AG10803 (cell line): ENCODE results near the gene IQSEC2.

Experiments
- DNase-seq: peaks from one replicate; pipeline ENCODE4 v3.0.0; 2010; ENCODE audit warnings: low read depth
- H3K4me3 ChIP-seq: 2 replicates; pipeline ENCODE4 v1.5.1; 2011; ENCODE audit warnings: mild to moderate bottlenecking, low read length, control low read depth
- TF ChIP-seq, protein P1 (sequence below): conservative IDR thresholded peaks from 2 replicates; pipeline ENCODE4 v1.5.1; 2011; ENCODE audit warnings: mild to moderate bottlenecking, low read length, control low read depth, inconsistent platforms

Gene IQSEC2

DNA sequence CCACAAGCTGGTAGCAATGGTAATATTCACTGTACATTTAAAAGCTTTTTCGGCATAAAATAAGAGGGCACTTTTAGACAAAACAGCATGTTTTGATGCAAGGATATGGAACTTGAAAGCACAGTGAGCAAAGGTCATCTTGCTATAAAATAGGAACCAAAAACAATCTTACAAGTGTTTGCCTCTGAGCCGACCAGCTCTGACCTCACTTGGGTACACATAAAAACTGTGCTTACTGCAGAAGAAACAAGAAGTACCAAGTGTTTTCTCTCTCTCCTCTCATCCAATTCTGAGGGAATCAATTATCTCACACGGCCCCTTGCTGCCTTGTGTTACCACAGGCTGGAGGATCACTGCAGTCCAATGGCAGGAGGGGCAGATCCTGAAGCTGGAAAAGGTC is 4.8 kb upstream of the IQSEC2 start:
- TF ChIP-seq, protein P1, sequence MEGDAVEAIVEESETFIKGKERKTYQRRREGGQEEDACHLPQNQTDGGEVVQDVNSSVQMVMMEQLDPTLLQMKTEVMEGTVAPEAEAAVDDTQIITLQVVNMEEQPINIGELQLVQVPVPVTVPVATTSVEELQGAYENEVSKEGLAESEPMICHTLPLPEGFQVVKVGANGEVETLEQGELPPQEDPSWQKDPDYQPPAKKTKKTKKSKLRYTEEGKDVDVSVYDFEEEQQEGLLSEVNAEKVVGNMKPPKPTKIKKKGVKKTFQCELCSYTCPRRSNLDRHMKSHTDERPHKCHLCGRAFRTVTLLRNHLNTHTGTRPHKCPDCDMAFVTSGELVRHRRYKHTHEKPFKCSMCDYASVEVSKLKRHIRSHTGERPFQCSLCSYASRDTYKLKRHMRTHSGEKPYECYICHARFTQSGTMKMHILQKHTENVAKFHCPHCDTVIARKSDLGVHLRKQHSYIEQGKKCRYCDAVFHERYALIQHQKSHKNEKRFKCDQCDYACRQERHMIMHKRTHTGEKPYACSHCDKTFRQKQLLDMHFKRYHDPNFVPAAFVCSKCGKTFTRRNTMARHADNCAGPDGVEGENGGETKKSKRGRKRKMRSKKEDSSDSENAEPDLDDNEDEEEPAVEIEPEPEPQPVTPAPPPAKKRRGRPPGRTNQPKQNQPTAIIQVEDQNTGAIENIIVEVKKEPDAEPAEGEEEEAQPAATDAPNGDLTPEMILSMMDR: no peak
- H3K4me3 ChIP-seq: no peak overlapping the region
- no peak for DNase-seq

DNA sequence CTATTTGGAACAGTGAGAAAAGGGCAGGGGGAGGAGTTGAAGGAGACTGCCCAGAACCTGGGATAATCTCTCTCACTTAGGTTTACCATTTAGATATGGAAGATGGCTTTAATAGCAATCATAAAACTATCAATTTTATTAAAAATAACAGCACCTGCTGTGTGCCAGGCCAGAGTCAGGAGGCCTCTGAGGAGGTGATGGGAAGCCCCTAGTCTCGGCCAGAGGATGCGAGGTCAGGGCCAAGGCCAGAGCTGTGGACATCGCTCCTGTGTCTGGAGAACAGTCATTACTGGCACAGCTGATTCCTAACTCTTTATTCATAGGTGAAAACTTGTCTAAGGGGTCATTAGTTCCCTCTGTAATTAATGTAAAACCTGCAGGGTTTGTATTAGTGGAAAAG is 4.2 kb upstream of the IQSEC2 start:
- no peak for DNase-seq
- TF ChIP-seq, protein P1: no peak
- H3K4me3 ChIP-seq: no peak overlapping the region

DNA sequence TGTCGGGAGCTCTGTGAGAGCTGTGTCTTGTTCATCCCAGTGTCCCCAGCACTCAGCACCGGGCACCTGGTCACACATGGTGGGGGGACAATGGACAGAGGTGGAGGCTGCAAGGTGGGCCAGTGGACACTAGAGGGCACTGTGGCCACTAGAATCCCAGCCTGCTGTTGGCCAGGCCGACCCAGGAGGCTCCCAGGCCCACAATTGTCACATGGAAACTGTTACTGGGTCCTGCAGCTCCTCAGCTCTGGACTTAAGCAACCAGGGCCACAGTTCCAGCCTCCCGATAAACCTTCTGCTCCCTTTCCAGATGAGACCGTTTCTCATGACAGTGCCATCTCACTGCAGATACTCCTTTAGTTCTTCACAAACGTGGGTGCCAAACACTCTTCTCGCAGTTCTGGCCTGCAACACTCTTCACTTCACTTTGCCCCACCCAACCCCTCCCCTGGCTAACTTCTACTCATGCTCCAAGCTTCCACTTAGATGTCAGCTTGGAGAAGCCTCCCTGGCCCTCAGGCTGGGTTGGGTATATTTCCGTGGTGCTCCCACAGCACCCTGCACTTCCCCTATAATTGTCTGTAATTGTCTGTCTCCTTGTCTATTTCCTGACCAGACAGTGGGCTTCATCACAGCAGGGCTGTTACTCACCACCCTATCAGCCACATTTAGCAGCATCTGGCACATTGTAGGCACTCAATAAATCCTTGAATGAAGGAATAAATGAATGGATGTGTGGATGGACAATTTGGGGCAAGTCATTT is 3.5 kb upstream of the IQSEC2 start:
- DNase-seq: peak; percentile 36
- H3K4me3 ChIP-seq: no peak overlapping the region
- TF ChIP-seq, protein P1: peak; percentile 66

DNA sequence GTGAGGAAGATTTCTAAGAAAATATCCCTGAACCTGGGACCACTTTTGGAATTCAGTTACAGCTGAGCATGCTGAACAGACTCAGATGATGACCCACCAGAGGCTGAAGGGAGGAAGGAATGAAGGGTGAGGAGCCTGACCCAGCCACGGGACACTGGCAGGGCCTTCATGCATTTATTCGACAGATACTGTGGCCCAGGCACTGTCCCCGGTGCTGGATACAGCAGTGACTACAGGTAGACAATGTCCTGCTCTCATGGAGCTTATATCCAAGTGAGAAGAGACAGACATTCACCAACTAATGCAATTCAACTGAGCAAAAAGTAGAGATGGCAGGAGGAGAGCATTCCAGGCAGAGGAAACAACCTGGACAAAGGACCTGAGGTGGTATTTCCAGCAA is 2.2 kb upstream of the IQSEC2 start:
- H3K4me3 ChIP-seq: no peak overlapping the region
- no peak for DNase-seq
- TF ChIP-seq, protein P1: no peak

DNA sequence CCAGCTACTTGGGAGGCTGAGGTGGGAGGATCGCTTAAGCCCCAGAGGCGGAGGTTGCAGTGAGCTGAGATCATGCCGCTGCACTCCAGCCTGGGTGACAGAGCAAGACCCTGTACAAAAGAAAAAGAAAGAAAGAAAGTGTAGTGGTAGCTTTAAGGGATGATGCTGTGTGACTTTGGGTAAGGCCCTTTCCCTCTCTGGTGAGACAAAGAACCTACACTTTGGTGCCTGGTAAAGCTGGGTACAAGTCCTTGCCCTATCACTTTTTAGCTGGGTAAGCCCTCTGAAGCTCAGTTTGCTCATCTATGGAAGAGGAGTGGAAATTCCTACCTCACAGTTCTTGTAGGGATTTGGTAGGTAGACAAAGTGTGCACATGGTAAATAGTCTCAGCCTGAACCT is 1.7 kb upstream of the IQSEC2 start:
- DNase-seq: no peak
- no peak overlapping the region for H3K4me3 ChIP-seq
- TF ChIP-seq, protein P1: no peak

DNA sequence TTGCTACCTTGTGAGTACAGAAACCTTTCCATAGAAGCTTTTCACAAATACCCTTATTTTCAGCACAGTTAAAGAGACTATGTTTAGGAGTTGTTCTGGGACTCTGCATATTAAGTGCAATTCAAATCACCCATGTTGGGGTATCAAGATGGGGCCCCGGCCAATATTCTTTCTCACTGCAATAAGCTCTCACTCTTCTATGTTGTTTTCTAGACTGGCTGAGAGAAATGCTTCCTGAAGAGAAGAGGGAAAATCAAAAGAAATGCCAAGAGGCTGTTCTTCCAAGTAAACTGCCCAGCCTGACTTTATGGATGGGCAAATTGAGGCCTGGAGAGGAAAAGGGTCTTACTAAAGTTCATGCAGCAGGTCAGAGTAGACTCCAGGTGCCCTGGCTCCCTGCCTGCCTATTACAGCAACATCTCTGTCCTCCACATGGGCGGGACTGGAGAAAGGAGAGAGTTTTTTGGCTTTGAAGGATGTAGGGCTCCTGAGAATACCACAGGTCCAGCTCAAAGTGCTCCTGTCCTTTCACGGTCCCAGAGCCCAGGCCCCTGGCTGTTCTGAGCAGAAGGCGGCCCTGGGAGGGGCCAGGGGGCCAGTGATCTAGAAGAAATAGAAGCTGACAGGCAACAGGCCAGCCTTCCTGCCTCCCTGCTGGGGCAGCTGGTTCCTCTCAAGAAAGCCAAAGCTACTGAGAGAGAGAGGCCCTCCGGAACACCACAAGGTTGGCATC is 745 bp upstream of the IQSEC2 start:
- TF ChIP-seq, protein P1: no peak
- H3K4me3 ChIP-seq: no peak overlapping the region
- no peak for DNase-seq
